Measurements from ENCODE around the gene TIPARP.
A peak's percentile ranks its signal among the peaks of the same experiment; 100 is the strongest.

Gene TIPARP, protein sequence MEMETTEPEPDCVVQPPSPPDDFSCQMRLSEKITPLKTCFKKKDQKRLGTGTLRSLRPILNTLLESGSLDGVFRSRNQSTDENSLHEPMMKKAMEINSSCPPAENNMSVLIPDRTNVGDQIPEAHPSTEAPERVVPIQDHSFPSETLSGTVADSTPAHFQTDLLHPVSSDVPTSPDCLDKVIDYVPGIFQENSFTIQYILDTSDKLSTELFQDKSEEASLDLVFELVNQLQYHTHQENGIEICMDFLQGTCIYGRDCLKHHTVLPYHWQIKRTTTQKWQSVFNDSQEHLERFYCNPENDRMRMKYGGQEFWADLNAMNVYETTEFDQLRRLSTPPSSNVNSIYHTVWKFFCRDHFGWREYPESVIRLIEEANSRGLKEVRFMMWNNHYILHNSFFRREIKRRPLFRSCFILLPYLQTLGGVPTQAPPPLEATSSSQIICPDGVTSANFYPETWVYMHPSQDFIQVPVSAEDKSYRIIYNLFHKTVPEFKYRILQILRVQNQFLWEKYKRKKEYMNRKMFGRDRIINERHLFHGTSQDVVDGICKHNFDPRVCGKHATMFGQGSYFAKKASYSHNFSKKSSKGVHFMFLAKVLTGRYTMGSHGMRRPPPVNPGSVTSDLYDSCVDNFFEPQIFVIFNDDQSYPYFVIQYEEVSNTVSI

DNA sequence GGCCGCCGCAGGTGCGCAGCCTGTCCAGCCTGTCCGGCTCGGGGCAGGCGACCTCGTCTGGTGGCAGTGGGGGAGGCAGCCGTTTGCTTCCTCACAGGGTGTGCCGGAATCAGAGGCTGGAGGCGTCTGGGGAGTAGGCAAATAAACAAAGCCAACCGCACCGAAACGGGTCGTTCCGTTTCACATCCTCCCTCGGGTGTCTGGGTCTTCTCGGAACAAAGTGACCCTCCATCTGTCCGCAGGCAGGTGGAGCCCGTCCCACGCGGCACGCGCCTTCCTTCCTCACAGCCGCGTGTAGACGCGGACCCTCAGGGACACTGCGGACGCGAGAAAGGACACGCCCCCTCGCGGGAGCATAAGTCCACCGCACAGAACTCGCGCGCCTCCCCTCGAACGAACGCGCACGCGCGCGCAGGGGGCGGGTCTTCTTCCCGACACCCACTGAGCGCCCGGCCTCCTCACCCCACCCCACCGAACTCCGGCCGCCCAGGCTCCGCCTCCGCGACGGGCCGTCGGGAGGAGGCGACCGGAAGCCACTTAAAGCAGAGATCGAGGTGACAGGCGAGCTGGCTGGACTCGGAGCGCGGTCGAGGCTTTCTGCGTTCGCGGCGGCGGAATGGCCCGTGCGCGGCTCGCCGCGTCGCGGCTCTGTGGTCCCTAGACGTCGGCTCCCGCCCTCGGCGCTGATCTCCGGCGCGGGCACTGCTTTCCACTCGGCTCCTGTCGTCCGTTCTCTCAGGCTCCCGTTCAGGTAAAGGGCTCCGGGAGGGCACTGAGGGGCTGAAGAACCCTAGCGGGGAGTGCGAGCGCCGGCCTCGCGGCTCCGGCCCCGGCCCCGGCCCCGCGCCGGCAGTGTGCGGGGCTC, at the start of gene TIPARP:
Gene TIPARP (plus strand): TSS at position 545 of the 865 bp plus-strand sequence. CDS start 3,108 bp downstream, outside the sequence.
- Mint-ChIP-seq H3K27ac (peak within 1 kb of the TSS; percentile 62), H3K36me3 (peaks cover 27% of the 10 kb centered on the region), H3K4me3 (peak within 1 kb of the TSS; percentile 97), H3K27me3 (no peaks in the 10 kb centered on the region), H3K9me3 (no peaks in the 10 kb centered on the region), H3K4me1 (peaks cover 33% of the 10 kb centered on the region)
- peak; percentile 94 for ATAC-seq

DNA sequence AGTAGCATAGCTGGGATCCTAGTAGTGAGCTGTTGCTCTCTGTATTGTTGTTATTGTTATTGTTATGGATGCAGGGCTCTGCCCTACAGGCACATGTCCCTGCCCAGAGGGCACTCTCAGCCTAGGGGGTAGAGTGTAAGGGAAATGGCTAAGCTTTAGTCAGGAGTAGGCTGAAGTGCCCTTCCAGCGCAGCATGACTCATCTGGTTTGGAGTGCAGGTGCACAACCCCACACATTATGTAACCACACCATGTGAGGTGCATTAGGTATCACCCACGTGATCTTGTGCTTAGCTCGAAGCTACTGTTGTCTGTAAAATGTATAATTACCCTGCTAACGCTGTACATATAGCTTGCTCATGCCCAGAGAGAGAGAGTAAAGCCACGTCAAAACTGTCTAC, 48.3 kb upstream of the TIPARP start:
- no peak overlapping the region for H3K4me3 Mint-ChIP-seq
- H3K27me3 Mint-ChIP-seq = no peaks in the 10 kb centered on the region
- H3K27ac Mint-ChIP-seq = no peak overlapping the region
- no peaks in the 10 kb centered on the region for H3K36me3 Mint-ChIP-seq
- H3K9me3 Mint-ChIP-seq = no peaks in the 10 kb centered on the region
- no peak for ATAC-seq
- no peaks in the 10 kb centered on the region for H3K4me1 Mint-ChIP-seq

DNA sequence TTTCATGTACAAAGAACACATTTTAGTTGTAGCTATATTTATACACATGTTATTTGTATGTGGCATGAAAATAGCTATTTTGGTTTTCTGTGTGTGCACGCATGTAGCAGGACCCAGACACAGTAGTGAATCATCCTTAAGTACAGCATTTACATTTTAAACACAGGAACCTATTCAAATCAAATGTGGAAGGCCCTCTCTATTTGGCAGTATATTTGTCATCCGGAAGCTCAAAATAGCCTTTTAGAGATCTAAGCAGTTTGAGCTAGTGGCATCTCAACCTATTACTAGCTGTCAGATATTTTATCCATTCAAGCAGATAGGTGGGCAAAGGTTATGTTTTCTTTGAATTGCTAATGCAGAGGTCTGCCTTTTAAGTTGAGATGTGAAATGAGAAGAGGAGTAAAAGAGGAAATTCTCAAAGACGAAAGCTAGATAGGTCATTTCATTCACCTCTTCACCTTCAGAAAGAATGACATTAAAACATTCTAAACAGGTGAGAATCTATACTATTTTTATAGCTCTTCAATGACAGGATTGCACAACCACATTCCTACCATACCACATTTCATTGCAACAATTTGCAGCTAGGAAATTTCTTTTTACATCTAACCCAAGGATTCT, 46.3 kb upstream of the TIPARP start:
- Mint-ChIP-seq H3K27me3 (no peaks in the 10 kb centered on the region), H3K4me1 (no peaks in the 10 kb centered on the region), H3K27ac (no peak overlapping the region), H3K36me3 (no peaks in the 10 kb centered on the region), H3K9me3 (no peaks in the 10 kb centered on the region), H3K4me3 (no peak overlapping the region)
- ATAC-seq = no peak

DNA sequence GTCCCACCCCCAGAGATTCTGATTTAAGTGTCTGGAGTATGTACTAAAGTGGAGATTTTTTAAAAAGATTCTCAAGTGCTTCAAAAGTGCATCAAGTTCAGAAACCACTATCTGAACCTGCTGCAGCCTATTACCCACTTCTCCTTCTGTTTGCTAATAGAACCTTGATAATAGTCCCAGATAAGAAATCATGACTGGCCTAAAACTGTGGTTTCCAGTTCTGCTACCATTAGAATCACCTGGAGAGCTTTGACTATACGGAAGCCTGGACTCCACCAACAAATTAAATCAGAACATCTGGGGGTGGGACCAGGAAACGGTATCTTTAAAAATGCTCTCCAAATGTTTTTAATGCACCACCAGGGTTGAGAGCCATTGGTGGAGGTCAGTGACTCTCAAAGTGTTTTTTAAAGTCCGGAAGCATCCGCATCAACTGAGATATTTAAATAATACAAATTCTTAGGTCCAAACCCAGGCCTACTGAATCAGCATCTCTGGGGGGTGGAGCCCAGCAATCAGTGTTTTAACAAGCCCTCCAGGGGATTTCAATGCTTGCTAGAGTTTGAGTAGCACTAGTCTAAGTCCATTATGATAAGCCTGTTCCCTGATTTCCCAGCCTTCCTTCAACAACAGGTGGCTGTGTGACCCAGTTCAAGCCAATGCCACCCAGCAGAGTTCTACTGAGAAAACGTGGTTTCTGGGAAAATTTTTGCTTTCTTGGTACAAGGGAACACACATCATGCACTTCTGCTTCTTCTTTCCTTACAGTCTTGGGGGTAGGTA, 45.4 kb upstream of the TIPARP start:
- Mint-ChIP-seq H3K4me1 (no peaks in the 10 kb centered on the region), H3K27ac (no peak overlapping the region), H3K27me3 (no peaks in the 10 kb centered on the region), H3K36me3 (no peaks in the 10 kb centered on the region), H3K4me3 (no peak overlapping the region), H3K9me3 (no peaks in the 10 kb centered on the region)
- no peak for ATAC-seq

DNA sequence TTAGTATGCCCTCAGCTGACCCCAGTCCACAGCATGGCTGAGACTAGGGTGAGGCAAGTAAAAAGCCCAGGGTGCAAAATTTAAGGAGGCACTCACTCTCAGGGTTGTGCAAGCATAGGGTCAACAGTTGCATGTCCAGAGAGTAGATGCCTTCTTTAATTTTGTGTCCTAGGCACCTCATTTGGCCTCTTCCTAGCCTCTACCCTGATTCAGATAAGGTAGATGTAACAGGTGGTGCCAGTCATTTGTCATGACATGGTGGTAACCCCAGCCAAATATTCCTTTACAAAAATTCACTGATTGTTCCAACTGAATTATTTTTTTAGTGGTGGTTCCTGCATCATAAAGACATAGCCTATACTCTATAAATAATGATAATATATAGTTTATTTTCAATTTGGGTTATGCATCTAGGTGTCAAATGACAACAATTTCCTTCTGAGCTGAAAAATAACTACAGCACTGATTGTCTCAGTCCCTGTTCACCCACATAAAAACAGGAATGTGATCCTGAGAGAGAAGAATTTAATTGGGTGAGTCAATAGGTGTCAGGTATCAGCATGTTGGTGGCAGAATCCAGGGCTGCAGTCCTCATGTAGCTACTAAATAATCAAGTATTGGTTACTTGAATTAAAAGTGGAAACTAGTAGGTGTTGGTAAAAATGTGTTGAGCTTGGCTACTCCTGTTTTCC, 44.2 kb upstream of the TIPARP start:
- no peak overlapping the region for H3K4me3 Mint-ChIP-seq
- no peak overlapping the region for H3K27ac Mint-ChIP-seq
- no peak for ATAC-seq
- no peaks in the 10 kb centered on the region for H3K4me1 Mint-ChIP-seq
- no peaks in the 10 kb centered on the region for H3K27me3 Mint-ChIP-seq
- H3K36me3 Mint-ChIP-seq = no peaks in the 10 kb centered on the region
- H3K9me3 Mint-ChIP-seq = no peaks in the 10 kb centered on the region

DNA sequence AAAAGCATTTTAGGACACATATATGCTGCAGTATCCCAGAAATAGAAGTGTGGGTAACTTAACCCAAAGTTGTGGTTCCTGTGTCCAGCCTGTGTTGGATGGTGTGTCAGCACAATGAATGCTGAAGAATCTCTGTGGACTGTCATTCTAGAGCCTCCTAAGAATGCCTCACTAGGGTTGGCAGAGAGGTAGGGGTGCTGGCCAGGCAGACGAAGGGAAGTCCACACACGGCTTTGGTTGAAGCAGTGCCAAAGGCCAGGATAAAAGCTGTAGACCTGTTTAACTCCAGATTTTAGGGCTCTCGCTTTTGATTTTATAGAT, 43.7 kb upstream of the TIPARP start:
- no peak for ATAC-seq
- H3K36me3 Mint-ChIP-seq = no peaks in the 10 kb centered on the region
- H3K4me3 Mint-ChIP-seq = no peak overlapping the region
- no peak overlapping the region for H3K27ac Mint-ChIP-seq
- H3K27me3 Mint-ChIP-seq = no peaks in the 10 kb centered on the region
- no peaks in the 10 kb centered on the region for H3K4me1 Mint-ChIP-seq
- H3K9me3 Mint-ChIP-seq = no peaks in the 10 kb centered on the region

DNA sequence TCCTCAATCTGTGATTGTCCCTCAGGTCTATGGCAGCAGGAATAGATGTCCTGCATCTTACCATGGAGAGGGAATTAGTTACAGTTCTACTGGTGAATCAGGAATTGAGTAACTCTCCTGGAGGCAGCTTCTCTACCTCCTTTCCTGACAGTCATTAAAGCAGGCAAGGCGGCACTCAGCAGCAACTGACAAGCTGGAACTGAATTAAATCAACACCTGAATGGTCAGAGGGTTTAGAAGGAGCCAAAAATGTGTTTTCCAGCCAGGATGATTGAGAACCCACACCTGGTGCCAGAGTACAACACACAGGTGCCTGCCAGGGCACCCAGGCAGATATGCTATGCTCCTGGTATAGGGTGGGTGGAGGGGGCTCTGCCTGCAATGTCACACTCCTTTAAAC, 43.1 kb upstream of the TIPARP start:
- Mint-ChIP-seq H3K27ac (no peak overlapping the region), H3K4me1 (no peaks in the 10 kb centered on the region), H3K36me3 (no peaks in the 10 kb centered on the region), H3K27me3 (no peaks in the 10 kb centered on the region), H3K4me3 (no peak overlapping the region), H3K9me3 (no peaks in the 10 kb centered on the region)
- ATAC-seq = no peak

DNA sequence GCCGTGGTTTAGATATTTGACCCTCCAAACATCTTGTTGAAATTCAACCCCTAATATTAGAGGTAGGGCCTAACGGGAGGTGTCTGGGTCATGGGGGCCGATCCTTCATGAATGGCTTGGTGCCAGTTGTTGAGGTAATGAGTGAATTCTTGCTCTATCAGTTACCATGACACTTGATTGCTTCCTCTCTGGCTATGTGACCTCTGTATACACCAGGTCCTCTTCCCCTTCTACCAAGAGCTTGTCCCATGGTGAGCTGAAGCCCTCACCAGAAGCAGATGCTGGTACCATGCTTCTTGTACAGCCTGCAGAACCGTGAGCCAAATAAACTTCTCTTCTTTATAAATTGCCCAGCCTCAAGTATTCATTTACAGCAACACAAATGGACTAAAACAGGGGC, 41.8 kb upstream of the TIPARP start:
- Mint-ChIP-seq H3K9me3 (no peaks in the 10 kb centered on the region), H3K27ac (no peak overlapping the region)
- ATAC-seq = no peak

DNA sequence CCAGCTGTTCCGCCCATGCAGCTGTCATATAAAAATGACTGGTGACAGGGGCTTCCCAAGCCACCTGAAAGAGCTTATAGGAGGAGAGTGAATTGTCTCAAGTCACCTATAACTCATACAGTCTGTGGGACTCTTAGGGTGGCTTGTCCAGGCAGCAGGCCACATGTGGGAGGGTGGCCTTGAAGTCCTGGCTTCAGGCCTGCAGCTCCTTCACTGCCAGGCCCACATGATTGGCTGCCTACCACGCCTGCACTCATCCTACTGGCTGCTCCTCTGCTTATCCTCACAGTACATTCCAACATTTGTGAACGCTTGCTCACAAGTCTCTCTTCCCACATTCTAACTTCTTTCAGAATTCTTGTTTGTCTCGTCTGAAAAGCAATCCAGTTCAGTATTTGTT, 41.1 kb upstream of the TIPARP start:
- no peak for ATAC-seq
- Mint-ChIP-seq H3K27ac (no peak overlapping the region), H3K9me3 (no peaks in the 10 kb centered on the region), H3K36me3 (no peaks in the 10 kb centered on the region), H3K4me1 (no peaks in the 10 kb centered on the region), H3K27me3 (no peaks in the 10 kb centered on the region), H3K4me3 (no peak overlapping the region)

More for the DNA sequence above, 41.8 kb upstream of the TIPARP start:
- Mint-ChIP-seq H3K4me1 (no peaks in the 10 kb centered on the region), H3K36me3 (no peaks in the 10 kb centered on the region), H3K4me3 (no peak overlapping the region), H3K27me3 (no peaks in the 10 kb centered on the region)

DNA sequence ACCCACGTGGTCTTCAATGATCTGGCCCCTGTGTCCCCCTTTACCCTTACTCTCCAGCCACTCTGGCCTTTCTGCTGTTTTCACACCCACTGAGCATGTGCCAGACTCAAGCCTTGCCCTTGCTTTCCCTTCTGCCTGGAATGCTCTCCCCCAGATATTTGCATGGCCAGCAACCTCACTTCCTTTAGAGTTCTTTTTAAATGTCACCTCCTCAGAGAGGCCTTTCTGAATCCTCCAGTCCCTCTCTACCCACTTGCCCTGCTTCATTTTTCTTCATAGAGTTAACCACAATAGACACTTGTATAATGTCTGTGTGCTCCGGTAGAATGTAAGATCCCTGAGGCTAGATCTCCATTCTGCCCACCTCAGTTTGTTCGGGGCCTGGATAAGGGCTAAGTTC, 39.4 kb upstream of the TIPARP start:
- Mint-ChIP-seq H3K4me3 (no peak overlapping the region), H3K27me3 (no peaks in the 10 kb centered on the region), H3K27ac (no peak overlapping the region), H3K36me3 (no peaks in the 10 kb centered on the region), H3K9me3 (no peaks in the 10 kb centered on the region), H3K4me1 (no peaks in the 10 kb centered on the region)
- peak; percentile 67 for ATAC-seq

DNA sequence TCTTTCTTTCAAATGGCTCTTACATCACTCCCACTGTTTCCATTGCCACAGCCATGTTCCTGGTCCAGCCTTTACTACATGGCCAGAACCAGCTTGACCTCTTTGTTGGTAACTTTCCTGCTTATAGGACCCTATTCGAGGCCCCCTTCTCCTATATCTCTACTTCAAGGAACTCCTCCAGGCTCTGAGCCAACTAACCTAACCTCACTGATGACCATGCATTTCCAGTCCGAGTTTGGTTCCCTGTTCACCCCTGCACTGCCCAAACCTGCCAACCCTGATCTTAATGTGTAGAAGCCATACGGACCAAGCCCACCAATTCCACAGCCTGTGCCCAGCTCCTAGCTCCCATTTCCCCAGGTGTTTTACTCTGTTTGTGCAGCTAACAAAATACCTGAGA, 38.4 kb upstream of the TIPARP start:
- no peak overlapping the region for H3K27ac Mint-ChIP-seq
- ATAC-seq = no peak
- H3K4me1 Mint-ChIP-seq = no peaks in the 10 kb centered on the region
- H3K36me3 Mint-ChIP-seq = no peaks in the 10 kb centered on the region
- H3K4me3 Mint-ChIP-seq = no peak overlapping the region
- H3K9me3 Mint-ChIP-seq = no peaks in the 10 kb centered on the region
- H3K27me3 Mint-ChIP-seq = no peaks in the 10 kb centered on the region

DNA sequence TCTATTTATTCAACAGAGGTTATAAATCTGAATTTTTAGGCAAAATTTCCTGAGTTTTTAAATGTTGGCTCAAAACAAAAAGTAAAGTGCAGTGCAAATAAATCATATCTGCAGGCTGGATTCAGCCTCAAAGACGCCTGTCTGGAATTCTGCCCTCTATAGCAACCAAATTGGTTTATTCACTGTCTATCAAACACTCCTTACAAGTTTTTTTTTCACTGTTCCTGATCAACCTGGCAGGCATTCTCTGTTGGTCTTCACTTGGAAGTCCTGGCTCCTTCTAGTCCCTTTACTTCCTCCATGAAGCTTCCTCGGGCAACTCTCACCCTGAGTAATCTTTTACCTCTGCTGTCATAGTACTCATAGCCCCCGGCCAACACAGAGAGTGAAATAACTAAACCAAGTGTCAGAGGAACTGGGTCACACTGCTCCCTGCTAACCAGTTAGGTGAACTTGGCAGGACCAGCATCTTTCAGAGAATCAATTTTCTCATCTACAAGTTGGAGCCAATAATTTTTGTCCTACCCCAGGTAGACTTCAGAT, 36.8 kb upstream of the TIPARP start:
- no peak for ATAC-seq
- H3K4me3 Mint-ChIP-seq = no peak overlapping the region
- H3K27me3 Mint-ChIP-seq = no peaks in the 10 kb centered on the region
- H3K36me3 Mint-ChIP-seq = no peaks in the 10 kb centered on the region
- H3K9me3 Mint-ChIP-seq = no peaks in the 10 kb centered on the region
- H3K27ac Mint-ChIP-seq = no peak overlapping the region
- no peaks in the 10 kb centered on the region for H3K4me1 Mint-ChIP-seq

DNA sequence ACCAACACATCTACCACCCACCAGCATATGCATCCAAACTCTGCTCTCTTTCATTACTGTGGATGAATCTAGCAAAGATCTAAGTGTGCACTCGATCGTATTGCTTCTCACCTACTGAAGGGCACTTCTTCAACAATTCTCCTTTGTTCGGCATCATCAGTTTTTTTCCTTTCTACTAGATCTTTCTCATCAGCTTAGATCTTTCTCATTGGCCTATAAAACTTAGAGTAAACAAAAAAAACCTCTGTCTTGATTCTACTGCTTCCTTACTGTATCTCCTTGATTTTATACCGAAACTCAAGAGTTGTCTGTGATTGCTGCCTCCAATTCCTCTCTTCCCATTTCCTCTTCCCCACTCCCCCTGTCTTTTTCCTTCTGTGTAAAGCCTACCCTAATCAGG, 36.1 kb upstream of the TIPARP start:
- Mint-ChIP-seq H3K9me3 (no peaks in the 10 kb centered on the region), H3K27ac (no peak overlapping the region), H3K4me3 (no peak overlapping the region), H3K36me3 (no peaks in the 10 kb centered on the region), H3K27me3 (no peaks in the 10 kb centered on the region), H3K4me1 (peaks cover 4% of the 10 kb centered on the region)
- ATAC-seq = no peak

DNA sequence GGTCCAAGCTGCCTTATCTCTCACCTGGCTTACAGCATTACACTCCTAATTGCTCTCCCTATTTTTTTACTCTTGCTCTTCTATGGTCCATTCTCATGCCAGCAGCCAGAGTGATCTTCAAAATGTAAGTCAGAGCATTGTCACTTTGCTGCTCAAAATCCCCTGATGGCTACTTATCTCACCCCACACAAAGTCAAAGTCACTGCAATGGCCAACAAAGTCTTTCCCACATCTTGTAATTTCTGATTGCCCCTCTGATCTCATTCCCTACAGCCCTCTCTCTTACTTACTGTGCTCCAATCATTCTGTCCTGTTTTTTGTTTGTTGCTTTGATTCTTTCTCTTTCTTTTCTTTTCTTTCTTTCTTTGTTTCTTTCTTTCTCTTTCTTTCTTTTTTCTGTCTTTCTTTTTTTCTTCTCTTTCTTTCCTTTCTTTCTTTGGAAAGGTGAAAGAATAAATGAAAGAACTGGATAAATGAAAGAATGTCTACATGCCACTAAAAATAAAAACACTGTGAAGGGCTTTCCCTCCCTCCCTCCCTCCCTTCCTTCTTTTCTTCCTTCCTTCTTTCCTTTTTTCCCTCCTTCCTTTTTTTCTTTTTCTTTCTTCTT, 34.9 kb upstream of the TIPARP start:
- Mint-ChIP-seq H3K4me1 (peaks cover 13% of the 10 kb centered on the region), H3K4me3 (no peak overlapping the region), H3K27me3 (no peaks in the 10 kb centered on the region), H3K36me3 (no peaks in the 10 kb centered on the region), H3K27ac (no peak overlapping the region), H3K9me3 (no peaks in the 10 kb centered on the region)
- ATAC-seq = no peak
